Keratinocyte (primary cell): ENCODE data around the gene PCDH8. TPM values are rescaled to one million over a fixed set of nuclear protein-coding genes. Genes with fewer than 3 reads are reported as not detected.

Experiments used
- DNase-seq: peaks from one replicate; pipeline ENCODE4 v3.0.0-alpha.2; 2011; ENCODE audit warnings: low read depth, missing footprints, low spot score
- FAIRE-seq: peaks from 2 replicates; lab custom pipeline; 2011; peaks lifted over from hg19 to GRCh38; lab: Jason Lieb, UNC
- H2AFZ ChIP-seq: 2 replicates; pipeline ENCODE4 v1.6.0; 2012; ENCODE audit warnings: low read length, control low read depth, inconsistent platforms; ENCODE audit not compliant: control insufficient read depth
- H3K27ac ChIP-seq: 2 replicates; pipeline ENCODE4 v1.5.1; 2011; ENCODE audit warnings: low read length; ENCODE audit not compliant: control insufficient read depth, insufficient read depth
- H3K27me3 ChIP-seq: 3 replicates; pipeline ENCODE4 v1.6.0; 2011; ENCODE audit warnings: low read length; ENCODE audit not compliant: control insufficient read depth, insufficient read depth; ENCODE audit errors: extremely low read depth
- H3K36me3 ChIP-seq, 2 experiments: 2 replicates in 1 of 2; 3 replicates in 1 of 2; pipeline ENCODE4 v1.5.1; 2011; ENCODE audit warnings: low read length in 2 of 2, mild to moderate bottlenecking in 1 of 2; ENCODE audit not compliant: control insufficient read depth in 2 of 2, insufficient read depth in 2 of 2; ENCODE audit errors: extremely low read depth in 1 of 2
- H3K4me1 ChIP-seq: 3 replicates; pipeline ENCODE4 v1.5.1; 2011; ENCODE audit warnings: low read length; ENCODE audit not compliant: control insufficient read depth, insufficient read depth; ENCODE audit errors: extremely low read depth
- H3K4me2 ChIP-seq: 3 replicates; pipeline ENCODE4 v1.6.0; 2011; ENCODE audit warnings: low read depth, low read length; ENCODE audit not compliant: control insufficient read depth, insufficient read depth; ENCODE audit errors: extremely low read depth
- H3K4me3 ChIP-seq, 3 experiments: fragments of 200-600 bp in 1 of 3; sonication (generic) in 1 of 3; 2 replicates in 2 of 3; 3 replicates in 1 of 3; pipeline ENCODE4 v1.5.1; 2011 to 2016; ENCODE audit warnings: low read length in 3 of 3, mild to moderate bottlenecking in 3 of 3, control low read depth in 2 of 3, inconsistent platforms in 1 of 3, low read depth in 1 of 3, mixed read lengths in 1 of 3, mixed run types in 1 of 3, moderate library complexity in 1 of 3; ENCODE audit not compliant: control insufficient read depth in 2 of 3, insufficient read depth in 2 of 3; ENCODE audit errors: extremely low read depth in 1 of 3
- H3K79me2 ChIP-seq: 2 replicates; pipeline ENCODE4 v1.6.0; 2012; ENCODE audit warnings: low read length; ENCODE audit not compliant: control insufficient read depth, insufficient read depth
- H3K9ac ChIP-seq: 3 replicates; pipeline ENCODE4 v1.6.0; 2011; ENCODE audit warnings: low read length; ENCODE audit not compliant: control insufficient read depth, insufficient read depth; ENCODE audit errors: extremely low read depth
- H3K9me1 ChIP-seq: 3 replicates; pipeline ENCODE4 v1.6.0; 2011; ENCODE audit warnings: low read length; ENCODE audit not compliant: control insufficient read depth, insufficient read depth; ENCODE audit errors: extremely low read depth
- H3K9me3 ChIP-seq: 2 replicates; pipeline ENCODE4 v1.5.1; 2012; ENCODE audit warnings: low read depth, low read length; ENCODE audit not compliant: control insufficient read depth
- H4K20me1 ChIP-seq: 3 replicates; pipeline ENCODE4 v1.6.0; 2011; ENCODE audit warnings: low read length; ENCODE audit not compliant: control insufficient read depth, insufficient read depth; ENCODE audit errors: extremely low read depth
- EZH2 ChIP-seq: IDR thresholded peaks from one replicate; pipeline ENCODE4 v1.6.1; 2012; ENCODE audit warnings: inconsistent platforms, mild to moderate bottlenecking, low read length, moderate library complexity
- dilution Hi-C: fragments of 300-500 bp; cut with MboI; formaldehyde crosslinking; loops from one replicate; pipeline ENCODE4 v1.7.0; 2020; ENCODE audit warnings: low sequenced_read_pairs; ENCODE audit not compliant: extremely low pct_ligation_motif_present
- polyA plus RNA-seq, 5 experiments: library from polyadenylated mRNA; depleted of rRNA in 3 of 5; stranded (reverse) in 3 of 5; stranded (forward) in 1 of 5; unstranded in 1 of 5; fragments of >200 nt; gene quantifications; 1 replicate in 1 of 5; 2 replicates in 3 of 5; 3 replicates in 1 of 5; pipeline versions ENCODE4 v1.2.1 to v1.2.3, GENCODE V29; 2011 to 2012; ENCODE audit warnings: missing spikeins in 2 of 5, low read depth in 1 of 5, low replicate concordance in 1 of 5
- TF ChIP-seq, protein P1 (sequence below), 3 experiments: IDR thresholded peaks in 1 of 3; conservative IDR thresholded peaks in 1 of 3; optimal IDR thresholded peaks in 1 of 3; 2 replicates in 2 of 3; 3 replicates in 1 of 3; pipeline versions ENCODE3 to v1.5.1; 2011; ENCODE audit warnings: low read length in 3 of 3, mild to moderate bottlenecking in 3 of 3, moderate library complexity in 2 of 3, control low read depth in 1 of 3, inconsistent platforms in 1 of 3; ENCODE audit not compliant: insufficient read depth in 2 of 3; ENCODE audit errors: extremely low read depth in 1 of 3

PCDH8 gene
- polyA plus RNA-seq, 1 donor (not counting 4 experiments of a cell fraction or from before 2014, with no cell fraction given) = not detected

DNA sequence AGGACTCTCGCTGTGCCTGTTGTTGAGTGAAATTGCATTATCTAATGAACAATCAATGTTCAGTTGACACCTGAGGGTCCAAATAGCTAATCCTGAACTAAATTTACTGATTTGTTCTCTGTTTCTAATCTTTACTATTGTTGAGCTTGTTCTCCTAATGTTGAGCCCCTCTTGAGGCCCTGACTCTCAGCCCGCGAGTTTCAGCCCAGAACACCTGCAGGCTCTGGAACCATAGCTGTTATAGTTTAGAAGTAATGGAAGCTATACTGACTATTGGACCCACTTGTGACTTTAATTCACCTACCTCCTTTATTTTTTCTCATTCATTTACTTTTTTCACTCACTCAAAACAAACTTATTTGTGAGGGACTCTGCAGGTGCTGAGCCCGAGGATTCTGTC, 20.6 kb upstream of the PCDH8 start:
- H2AFZ ChIP-seq = no peak overlapping the region
- H3K4me1 ChIP-seq = no peaks in the 10 kb centered on the region
- no peak overlapping the region for H3K4me3 ChIP-seq
- no peaks in the 10 kb centered on the region for H3K27me3 ChIP-seq
- dilution Hi-C loops = no loop called here
- no peaks in the 10 kb centered on the region for H4K20me1 ChIP-seq
- H3K27ac ChIP-seq = no peak overlapping the region
- H3K4me2 ChIP-seq = no peak overlapping the region
- no peaks in the 10 kb centered on the region for H3K79me2 ChIP-seq
- no peaks in the 10 kb centered on the region for H3K9me3 ChIP-seq
- no peak overlapping the region for H3K9ac ChIP-seq
- TF ChIP-seq EZH2 = no peak
- TF ChIP-seq, protein P1, sequence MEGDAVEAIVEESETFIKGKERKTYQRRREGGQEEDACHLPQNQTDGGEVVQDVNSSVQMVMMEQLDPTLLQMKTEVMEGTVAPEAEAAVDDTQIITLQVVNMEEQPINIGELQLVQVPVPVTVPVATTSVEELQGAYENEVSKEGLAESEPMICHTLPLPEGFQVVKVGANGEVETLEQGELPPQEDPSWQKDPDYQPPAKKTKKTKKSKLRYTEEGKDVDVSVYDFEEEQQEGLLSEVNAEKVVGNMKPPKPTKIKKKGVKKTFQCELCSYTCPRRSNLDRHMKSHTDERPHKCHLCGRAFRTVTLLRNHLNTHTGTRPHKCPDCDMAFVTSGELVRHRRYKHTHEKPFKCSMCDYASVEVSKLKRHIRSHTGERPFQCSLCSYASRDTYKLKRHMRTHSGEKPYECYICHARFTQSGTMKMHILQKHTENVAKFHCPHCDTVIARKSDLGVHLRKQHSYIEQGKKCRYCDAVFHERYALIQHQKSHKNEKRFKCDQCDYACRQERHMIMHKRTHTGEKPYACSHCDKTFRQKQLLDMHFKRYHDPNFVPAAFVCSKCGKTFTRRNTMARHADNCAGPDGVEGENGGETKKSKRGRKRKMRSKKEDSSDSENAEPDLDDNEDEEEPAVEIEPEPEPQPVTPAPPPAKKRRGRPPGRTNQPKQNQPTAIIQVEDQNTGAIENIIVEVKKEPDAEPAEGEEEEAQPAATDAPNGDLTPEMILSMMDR (optimal IDR thresholded peaks at IDR 0.05 in 1 of 3, IDR thresholded peaks at IDR 0.05 in 1 of 3, conservative IDR thresholded peaks at IDR 0.05 in 1 of 3; ENCODE audit: extremely low read depth in 1 of 3, insufficient read depth in 2 of 3, low read length in 3 of 3) = no peak
- FAIRE-seq (no peak), DNase-seq (no peak)
- H3K9me1 ChIP-seq = no peaks in the 10 kb centered on the region
- no peaks in the 10 kb centered on the region for H3K36me3 ChIP-seq

DNA sequence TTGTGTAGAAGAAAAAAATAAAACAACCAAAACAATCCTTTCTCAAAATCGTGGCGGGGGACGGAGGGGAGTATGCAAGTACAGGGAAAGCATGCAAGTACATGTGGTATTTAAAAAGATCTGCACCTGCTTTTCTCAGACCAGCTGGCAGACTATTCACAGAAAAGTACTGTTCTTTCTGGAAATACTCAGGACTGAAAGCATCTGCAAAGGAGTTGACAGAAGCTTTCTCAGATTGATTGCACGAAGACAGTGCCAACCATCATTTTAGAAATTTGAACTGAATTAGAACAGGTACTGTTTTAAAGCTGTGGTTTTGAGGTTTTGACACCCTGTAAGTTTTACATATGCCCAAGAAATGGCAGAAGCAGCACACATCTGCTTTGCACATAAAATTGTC, 19.8 kb upstream of the PCDH8 start:
- no peaks in the 10 kb centered on the region for H3K9me1 ChIP-seq
- no peak overlapping the region for H3K27ac ChIP-seq
- FAIRE-seq (no peak), DNase-seq (no peak)
- H3K9me3 ChIP-seq = no peaks in the 10 kb centered on the region
- dilution Hi-C loops = no loop called here
- no peaks in the 10 kb centered on the region for H3K4me1 ChIP-seq
- H3K9ac ChIP-seq = no peak overlapping the region
- no peak overlapping the region for H2AFZ ChIP-seq
- no peaks in the 10 kb centered on the region for H3K79me2 ChIP-seq
- no peak overlapping the region for H3K4me2 ChIP-seq
- H3K27me3 ChIP-seq = no peaks in the 10 kb centered on the region
- no peak overlapping the region for H3K4me3 ChIP-seq
- H3K36me3 ChIP-seq = no peaks in the 10 kb centered on the region
- H4K20me1 ChIP-seq = no peaks in the 10 kb centered on the region
- TF ChIP-seq, protein P1 (optimal IDR thresholded peaks at IDR 0.05 in 1 of 3, IDR thresholded peaks at IDR 0.05 in 1 of 3, conservative IDR thresholded peaks at IDR 0.05 in 1 of 3; ENCODE audit: extremely low read depth in 1 of 3, insufficient read depth in 2 of 3, low read length in 3 of 3) = no peak
- no peak for TF ChIP-seq EZH2
